Gastrocnemius medialis (tissue), 4 donors: ENCODE data around the gene CCDC154.

Experiments used
- POLR2A ChIP-seq, 2 donors: fragments of 450-650 bp; IDR thresholded peaks; one replicate each; pipeline ENCODE4 v1.6.1; 2017; ENCODE audit warnings: antibody characterized with exemption in 2 of 2, mild to moderate bottlenecking in 2 of 2, moderate library complexity in 2 of 2
- TF ChIP-seq, protein P1 (sequence below), 5 experiments: fragments of 450-650 bp in 3 of 5; fragments of 200-600 bp in 2 of 5; sonication (generic) in 2 of 5; IDR thresholded peaks in 4 of 5; conservative IDR thresholded peaks in 1 of 5; 1 replicate in 4 of 5; 2 replicates in 1 of 5; pipeline ENCODE4 v1.5.1; 2016 to 2019; ENCODE audit warnings: antibody characterized with exemption in 5 of 5, mild to moderate bottlenecking in 3 of 5, moderate library complexity in 3 of 5

- no peak for TF ChIP-seq POLR2A (IDR thresholded peaks at IDR 0.05)
- TF ChIP-seq, protein P1, sequence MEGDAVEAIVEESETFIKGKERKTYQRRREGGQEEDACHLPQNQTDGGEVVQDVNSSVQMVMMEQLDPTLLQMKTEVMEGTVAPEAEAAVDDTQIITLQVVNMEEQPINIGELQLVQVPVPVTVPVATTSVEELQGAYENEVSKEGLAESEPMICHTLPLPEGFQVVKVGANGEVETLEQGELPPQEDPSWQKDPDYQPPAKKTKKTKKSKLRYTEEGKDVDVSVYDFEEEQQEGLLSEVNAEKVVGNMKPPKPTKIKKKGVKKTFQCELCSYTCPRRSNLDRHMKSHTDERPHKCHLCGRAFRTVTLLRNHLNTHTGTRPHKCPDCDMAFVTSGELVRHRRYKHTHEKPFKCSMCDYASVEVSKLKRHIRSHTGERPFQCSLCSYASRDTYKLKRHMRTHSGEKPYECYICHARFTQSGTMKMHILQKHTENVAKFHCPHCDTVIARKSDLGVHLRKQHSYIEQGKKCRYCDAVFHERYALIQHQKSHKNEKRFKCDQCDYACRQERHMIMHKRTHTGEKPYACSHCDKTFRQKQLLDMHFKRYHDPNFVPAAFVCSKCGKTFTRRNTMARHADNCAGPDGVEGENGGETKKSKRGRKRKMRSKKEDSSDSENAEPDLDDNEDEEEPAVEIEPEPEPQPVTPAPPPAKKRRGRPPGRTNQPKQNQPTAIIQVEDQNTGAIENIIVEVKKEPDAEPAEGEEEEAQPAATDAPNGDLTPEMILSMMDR (IDR thresholded peaks at IDR 0.05 in 4 of 5, conservative IDR thresholded peaks at IDR 0.05 in 1 of 5), result no peak
Observed at GRCh38 chr16:1472974-1473373, 28.6 kb upstream of the CCDC154 start.
